NOMO-1 treated with DMSO at 0.1 percent for 48 hours (cell line): ENCODE data around the gene WFDC10B.
A peak's percentile ranks its signal among the peaks of the same experiment; 100 is the strongest.
"Not testable (repeated sequence)": the region's sequence is repeated elsewhere in the genome, so short reads cannot be mapped to it uniquely, and the experiment has no call there.

Source experiments
- DNase-seq: peaks from one replicate; lab custom pipeline; 2025; ENCODE audit not compliant: unreplicated experiment; lab: John Stamatoyannopoulos, UW

The WFDC10B gene

GRCh38 chr20:45704969-45705637 lies at the start of gene WFDC10B:
Gene WFDC10B, minus strand, starts transcription at chr20:45705019. Its CDS starts 19,027 bp downstream, at chr20:45685992.
- peak; percentile 73 for DNase-seq

GRCh38 chr20:45752746-45753145 lies 47.9 kb upstream of the WFDC10B start:
- DNase-seq: no peak

GRCh38 chr20:45751721-45752120 lies 46.9 kb upstream of the WFDC10B start:
- no peak for DNase-seq

- DNase-seq: no peak
These were observed 40.2 kb upstream of the WFDC10B start for GRCh38 chr20:45745015-45745414.

GRCh38 chr20:45742596-45742995 lies 37.8 kb upstream of the WFDC10B start:
- no peak for DNase-seq

- DNase-seq: no peak
These were observed 31.2 kb upstream of the WFDC10B start for GRCh38 chr20:45735988-45736387.

GRCh38 chr20:45735552-45735951 lies 30.7 kb upstream of the WFDC10B start:
- DNase-seq: no peak

GRCh38 chr20:45732199-45732598 lies 27.4 kb upstream of the WFDC10B start:
- DNase-seq: no peak

GRCh38 chr20:45727044-45727443 lies 22.2 kb upstream of the WFDC10B start:
- peak; percentile 89 for DNase-seq

- DNase-seq: no peak
These were observed 20.3 kb upstream of the WFDC10B start for GRCh38 chr20:45725134-45725533.

- no peak for DNase-seq
These were observed 17.2 kb upstream of the WFDC10B start, which contains the start of gene SPINT4 for GRCh38 chr20:45722047-45722446. Gene SPINT4, plus strand, starts transcription at chr20:45722347. Its CDS starts 21 bp downstream, at chr20:45722368.

- DNase-seq: peak; percentile 65
These were observed 11.4 kb upstream of the WFDC10B start for GRCh38 chr20:45716141-45716688.

- DNase-seq: no peak
These were observed 2.9 kb downstream of the WFDC10B start, which contains the start of gene WFDC13 for GRCh38 chr20:45701873-45702272. Gene WFDC13, plus strand, starts transcription at chr20:45702038. Its CDS starts 86 bp downstream, at chr20:45702124.

GRCh38 chr20:45701104-45701503 lies 3.7 kb downstream of the WFDC10B start:
- peak; percentile 36 for DNase-seq

GRCh38 chr20:45695496-45695895 lies 9.3 kb downstream of the WFDC10B start:
- DNase-seq: no peak

GRCh38 chr20:45693346-45693745 lies 11.5 kb downstream of the WFDC10B start:
- not testable (repeated sequence) for DNase-seq

- no peak for DNase-seq
These were observed 18.9 kb downstream of the WFDC10B start for GRCh38 chr20:45685896-45686295.

GRCh38 chr20:45679650-45680049 lies 25.2 kb downstream of the WFDC10B start:
- DNase-seq: no peak

- DNase-seq: peak; percentile 27
These were observed 32.1 kb downstream of the WFDC10B start for GRCh38 chr20:45672765-45673164.

- DNase-seq: no peak
These were observed 34.7 kb downstream of the WFDC10B start, which contains the start of gene WFDC11 for GRCh38 chr20:45670139-45670538. Gene WFDC11, minus strand, starts transcription at chr20:45670239. Its CDS starts 19,639 bp downstream, at chr20:45650600.

- not testable (repeated sequence) for DNase-seq
These were observed 47.8 kb downstream of the WFDC10B start for GRCh38 chr20:45657038-45657437.

- DNase-seq: not testable (repeated sequence)
These were observed 53.1 kb downstream of the WFDC10B start for GRCh38 chr20:45651726-45652125.
